Vagina (tissue), 2 donors: ENCODE data around the gene CSMD2.

ENCODE experiments used
- CTCF ChIP-seq, 3 experiments: fragments of 450-650 bp in 2 of 3; fragments of 200-600 bp in 1 of 3; sonication (generic) in 1 of 3; IDR thresholded peaks; one replicate each; pipeline ENCODE4 v1.5.1; 2017 to 2019; ENCODE audit warnings: antibody characterized with exemption in 3 of 3, mild to moderate bottlenecking in 2 of 3, moderate library complexity in 2 of 3
- POLR2A ChIP-seq, 2 donors: fragments of 450-650 bp; IDR thresholded peaks; one replicate each; pipeline ENCODE4 v1.6.1; 2017; ENCODE audit warnings: antibody characterized with exemption in 2 of 2, mild to moderate bottlenecking in 2 of 2, moderate library complexity in 2 of 2

- TF ChIP-seq CTCF (IDR thresholded peaks at IDR 0.05) (no peak), POLR2A (IDR thresholded peaks at IDR 0.05) (no peak)
Observed at GRCh38 chr1:33724348-33724747, 440.7 kb downstream of the CSMD2 start.
